ENCODE data around the gene XKR7.

- TF ChIP-seq, protein P1, sequence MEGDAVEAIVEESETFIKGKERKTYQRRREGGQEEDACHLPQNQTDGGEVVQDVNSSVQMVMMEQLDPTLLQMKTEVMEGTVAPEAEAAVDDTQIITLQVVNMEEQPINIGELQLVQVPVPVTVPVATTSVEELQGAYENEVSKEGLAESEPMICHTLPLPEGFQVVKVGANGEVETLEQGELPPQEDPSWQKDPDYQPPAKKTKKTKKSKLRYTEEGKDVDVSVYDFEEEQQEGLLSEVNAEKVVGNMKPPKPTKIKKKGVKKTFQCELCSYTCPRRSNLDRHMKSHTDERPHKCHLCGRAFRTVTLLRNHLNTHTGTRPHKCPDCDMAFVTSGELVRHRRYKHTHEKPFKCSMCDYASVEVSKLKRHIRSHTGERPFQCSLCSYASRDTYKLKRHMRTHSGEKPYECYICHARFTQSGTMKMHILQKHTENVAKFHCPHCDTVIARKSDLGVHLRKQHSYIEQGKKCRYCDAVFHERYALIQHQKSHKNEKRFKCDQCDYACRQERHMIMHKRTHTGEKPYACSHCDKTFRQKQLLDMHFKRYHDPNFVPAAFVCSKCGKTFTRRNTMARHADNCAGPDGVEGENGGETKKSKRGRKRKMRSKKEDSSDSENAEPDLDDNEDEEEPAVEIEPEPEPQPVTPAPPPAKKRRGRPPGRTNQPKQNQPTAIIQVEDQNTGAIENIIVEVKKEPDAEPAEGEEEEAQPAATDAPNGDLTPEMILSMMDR (IDR thresholded peaks at IDR 0.05), result no peak
- no peak for TF ChIP-seq POLR2A (IDR thresholded peaks at IDR 0.05)
Observed at GRCh38 chr20:32021091-32021490, 53.1 kb downstream of the XKR7 start.

Measured in esophagus squamous epithelium (tissue), 4 donors.